Keratinocyte (primary cell): Measurements from ENCODE around the gene TTC28. TPM values are rescaled to one million over a fixed set of nuclear protein-coding genes. Genes with fewer than 3 reads are reported as not detected.

ENCODE experiments used
- DNase-seq: peaks from one replicate; pipeline ENCODE4 v3.0.0-alpha.2; 2011; ENCODE audit warnings: low read depth, missing footprints, low spot score
- FAIRE-seq: peaks from 2 replicates; lab custom pipeline; 2011; peaks lifted over from hg19 to GRCh38; lab: Jason Lieb, UNC
- H2AFZ ChIP-seq: 2 replicates; pipeline ENCODE4 v1.6.0; 2012; ENCODE audit warnings: low read length, control low read depth, inconsistent platforms; ENCODE audit not compliant: control insufficient read depth
- H3K27ac ChIP-seq: 2 replicates; pipeline ENCODE4 v1.5.1; 2011; ENCODE audit warnings: low read length; ENCODE audit not compliant: control insufficient read depth, insufficient read depth
- H3K27me3 ChIP-seq: 3 replicates; pipeline ENCODE4 v1.6.0; 2011; ENCODE audit warnings: low read length; ENCODE audit not compliant: control insufficient read depth, insufficient read depth; ENCODE audit errors: extremely low read depth
- H3K36me3 ChIP-seq, 2 experiments: 2 replicates in 1 of 2; 3 replicates in 1 of 2; pipeline ENCODE4 v1.5.1; 2011; ENCODE audit warnings: low read length in 2 of 2, mild to moderate bottlenecking in 1 of 2; ENCODE audit not compliant: control insufficient read depth in 2 of 2, insufficient read depth in 2 of 2; ENCODE audit errors: extremely low read depth in 1 of 2
- H3K4me1 ChIP-seq: 3 replicates; pipeline ENCODE4 v1.5.1; 2011; ENCODE audit warnings: low read length; ENCODE audit not compliant: control insufficient read depth, insufficient read depth; ENCODE audit errors: extremely low read depth
- H3K4me2 ChIP-seq: 3 replicates; pipeline ENCODE4 v1.6.0; 2011; ENCODE audit warnings: low read depth, low read length; ENCODE audit not compliant: control insufficient read depth, insufficient read depth; ENCODE audit errors: extremely low read depth
- H3K4me3 ChIP-seq, 3 experiments: fragments of 200-600 bp in 1 of 3; sonication (generic) in 1 of 3; 2 replicates in 2 of 3; 3 replicates in 1 of 3; pipeline ENCODE4 v1.5.1; 2011 to 2016; ENCODE audit warnings: low read length in 3 of 3, mild to moderate bottlenecking in 3 of 3, control low read depth in 2 of 3, inconsistent platforms in 1 of 3, low read depth in 1 of 3, mixed read lengths in 1 of 3, mixed run types in 1 of 3, moderate library complexity in 1 of 3; ENCODE audit not compliant: control insufficient read depth in 2 of 3, insufficient read depth in 2 of 3; ENCODE audit errors: extremely low read depth in 1 of 3
- H3K79me2 ChIP-seq: 2 replicates; pipeline ENCODE4 v1.6.0; 2012; ENCODE audit warnings: low read length; ENCODE audit not compliant: control insufficient read depth, insufficient read depth
- H3K9ac ChIP-seq: 3 replicates; pipeline ENCODE4 v1.6.0; 2011; ENCODE audit warnings: low read length; ENCODE audit not compliant: control insufficient read depth, insufficient read depth; ENCODE audit errors: extremely low read depth
- H3K9me1 ChIP-seq: 3 replicates; pipeline ENCODE4 v1.6.0; 2011; ENCODE audit warnings: low read length; ENCODE audit not compliant: control insufficient read depth, insufficient read depth; ENCODE audit errors: extremely low read depth
- H3K9me3 ChIP-seq: 2 replicates; pipeline ENCODE4 v1.5.1; 2012; ENCODE audit warnings: low read depth, low read length; ENCODE audit not compliant: control insufficient read depth
- H4K20me1 ChIP-seq: 3 replicates; pipeline ENCODE4 v1.6.0; 2011; ENCODE audit warnings: low read length; ENCODE audit not compliant: control insufficient read depth, insufficient read depth; ENCODE audit errors: extremely low read depth
- EZH2 ChIP-seq: IDR thresholded peaks from one replicate; pipeline ENCODE4 v1.6.1; 2012; ENCODE audit warnings: inconsistent platforms, mild to moderate bottlenecking, low read length, moderate library complexity
- dilution Hi-C: fragments of 300-500 bp; cut with MboI; formaldehyde crosslinking; loops from one replicate; pipeline ENCODE4 v1.7.0; 2020; ENCODE audit warnings: low sequenced_read_pairs; ENCODE audit not compliant: extremely low pct_ligation_motif_present
- polyA plus RNA-seq, 5 experiments: library from polyadenylated mRNA; depleted of rRNA in 3 of 5; stranded (reverse) in 3 of 5; stranded (forward) in 1 of 5; unstranded in 1 of 5; fragments of >200 nt; gene quantifications; 1 replicate in 1 of 5; 2 replicates in 3 of 5; 3 replicates in 1 of 5; pipeline versions ENCODE4 v1.2.1 to v1.2.3, GENCODE V29; 2011 to 2012; ENCODE audit warnings: missing spikeins in 2 of 5, low read depth in 1 of 5, low replicate concordance in 1 of 5
- TF ChIP-seq, protein P1 (sequence below), 3 experiments: IDR thresholded peaks in 1 of 3; conservative IDR thresholded peaks in 1 of 3; optimal IDR thresholded peaks in 1 of 3; 2 replicates in 2 of 3; 3 replicates in 1 of 3; pipeline versions ENCODE3 to v1.5.1; 2011; ENCODE audit warnings: low read length in 3 of 3, mild to moderate bottlenecking in 3 of 3, moderate library complexity in 2 of 3, control low read depth in 1 of 3, inconsistent platforms in 1 of 3; ENCODE audit not compliant: insufficient read depth in 2 of 3; ENCODE audit errors: extremely low read depth in 1 of 3

TTC28 gene
- polyA plus RNA-seq, 1 donor (not counting 4 experiments of a cell fraction or from before 2014, with no cell fraction given), result 0.66 TPM

DNA sequence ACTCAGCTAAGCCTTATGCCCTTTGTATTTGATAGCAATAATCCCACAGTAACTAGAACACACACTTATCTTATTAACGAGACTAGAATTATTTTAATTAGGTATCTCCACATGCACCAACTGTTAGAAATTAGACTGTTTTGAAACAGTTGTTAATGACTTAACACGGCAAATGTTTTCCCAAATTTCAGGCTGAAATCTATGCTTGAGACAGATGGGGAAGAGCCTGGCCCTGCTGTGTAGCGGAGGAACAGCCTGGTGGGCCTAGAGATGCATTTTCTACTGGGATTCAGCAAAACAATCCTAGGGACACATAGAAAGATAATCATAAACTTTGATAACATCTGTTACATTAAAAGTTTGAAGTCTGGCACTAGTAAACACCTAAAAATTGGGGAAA is 273.4 kb downstream of the TTC28 start:
- Histone ChIP-seq H3K4me2 (no peak overlapping the region), H3K9me1 (no peaks in the 10 kb centered on the region), H3K9me3 (no peaks in the 10 kb centered on the region), H3K27ac (no peak overlapping the region), H3K79me2 (no peaks in the 10 kb centered on the region), H3K4me1 (no peaks in the 10 kb centered on the region), H2AFZ (no peak overlapping the region), H3K27me3 (no peaks in the 10 kb centered on the region), H3K36me3 (no peaks in the 10 kb centered on the region), H4K20me1 (no peaks in the 10 kb centered on the region), H3K4me3 (no peak overlapping the region), H3K9ac (no peak overlapping the region)
- DNase-seq, result no peak
- dilution Hi-C loops, result no loop called here
- no peak for TF ChIP-seq EZH2
- no peak for FAIRE-seq

DNA sequence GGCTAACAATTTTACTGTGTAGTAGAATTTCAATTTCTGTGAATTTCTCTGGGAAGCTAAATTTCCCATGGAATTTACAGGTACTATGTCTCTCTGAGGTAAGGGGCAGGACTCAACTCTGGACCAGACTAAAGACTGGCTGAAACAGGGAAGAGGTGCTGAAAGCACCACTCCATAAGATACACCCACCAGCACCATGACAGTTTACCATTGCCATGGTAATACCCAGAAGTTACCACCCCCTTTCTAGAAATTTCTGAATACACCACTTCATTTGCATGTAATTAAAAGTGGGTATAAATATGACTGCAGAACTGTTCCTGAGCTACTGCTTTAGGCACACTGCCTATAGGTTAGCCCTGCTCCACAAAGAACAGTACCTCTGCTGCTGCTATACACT is 274.1 kb downstream of the TTC28 start:
- no peaks in the 10 kb centered on the region for H3K79me2 ChIP-seq
- H3K27ac ChIP-seq, result no peak overlapping the region
- no peak overlapping the region for H2AFZ ChIP-seq
- DNase-seq, result no peak
- H4K20me1 ChIP-seq, result no peaks in the 10 kb centered on the region
- no peaks in the 10 kb centered on the region for H3K27me3 ChIP-seq
- no peaks in the 10 kb centered on the region for H3K9me3 ChIP-seq
- no peak overlapping the region for H3K4me3 ChIP-seq
- H3K4me2 ChIP-seq, result no peak overlapping the region
- no peaks in the 10 kb centered on the region for H3K36me3 ChIP-seq
- H3K4me1 ChIP-seq, result no peaks in the 10 kb centered on the region
- dilution Hi-C loops, result no loop called here
- TF ChIP-seq EZH2, result no peak
- TF ChIP-seq, protein P1, sequence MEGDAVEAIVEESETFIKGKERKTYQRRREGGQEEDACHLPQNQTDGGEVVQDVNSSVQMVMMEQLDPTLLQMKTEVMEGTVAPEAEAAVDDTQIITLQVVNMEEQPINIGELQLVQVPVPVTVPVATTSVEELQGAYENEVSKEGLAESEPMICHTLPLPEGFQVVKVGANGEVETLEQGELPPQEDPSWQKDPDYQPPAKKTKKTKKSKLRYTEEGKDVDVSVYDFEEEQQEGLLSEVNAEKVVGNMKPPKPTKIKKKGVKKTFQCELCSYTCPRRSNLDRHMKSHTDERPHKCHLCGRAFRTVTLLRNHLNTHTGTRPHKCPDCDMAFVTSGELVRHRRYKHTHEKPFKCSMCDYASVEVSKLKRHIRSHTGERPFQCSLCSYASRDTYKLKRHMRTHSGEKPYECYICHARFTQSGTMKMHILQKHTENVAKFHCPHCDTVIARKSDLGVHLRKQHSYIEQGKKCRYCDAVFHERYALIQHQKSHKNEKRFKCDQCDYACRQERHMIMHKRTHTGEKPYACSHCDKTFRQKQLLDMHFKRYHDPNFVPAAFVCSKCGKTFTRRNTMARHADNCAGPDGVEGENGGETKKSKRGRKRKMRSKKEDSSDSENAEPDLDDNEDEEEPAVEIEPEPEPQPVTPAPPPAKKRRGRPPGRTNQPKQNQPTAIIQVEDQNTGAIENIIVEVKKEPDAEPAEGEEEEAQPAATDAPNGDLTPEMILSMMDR (optimal IDR thresholded peaks at IDR 0.05 in 1 of 3, IDR thresholded peaks at IDR 0.05 in 1 of 3, conservative IDR thresholded peaks at IDR 0.05 in 1 of 3; ENCODE audit: extremely low read depth in 1 of 3, insufficient read depth in 2 of 3, low read length in 3 of 3), result no peak
- FAIRE-seq, result no peak
- H3K9ac ChIP-seq, result no peak overlapping the region
- H3K9me1 ChIP-seq, result no peaks in the 10 kb centered on the region

DNA sequence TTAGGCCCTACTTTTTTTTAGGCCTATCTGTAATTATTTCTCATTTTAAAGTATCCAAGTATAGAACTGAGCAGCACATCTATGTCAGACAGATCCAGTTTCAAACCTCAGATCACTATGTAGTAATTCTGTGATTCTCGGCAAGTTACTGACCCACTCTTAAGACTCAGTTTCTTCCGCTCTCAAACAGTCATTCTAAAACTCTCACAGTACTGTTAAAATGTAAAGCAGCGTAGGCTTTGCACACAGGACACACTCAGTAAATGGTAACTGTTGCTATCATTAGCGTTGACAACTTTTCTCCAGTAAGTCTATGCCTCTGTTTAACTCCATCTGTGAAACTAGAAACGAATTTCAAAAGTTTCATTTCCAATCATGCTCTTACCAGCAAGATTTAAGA is 277.1 kb downstream of the TTC28 start:
- Histone ChIP-seq H3K27me3 (no peaks in the 10 kb centered on the region), H4K20me1 (no peaks in the 10 kb centered on the region), H2AFZ (no peak overlapping the region), H3K27ac (no peak overlapping the region), H3K9me1 (no peaks in the 10 kb centered on the region), H3K4me3 (no peak overlapping the region), H3K4me1 (no peaks in the 10 kb centered on the region), H3K36me3 (no peaks in the 10 kb centered on the region), H3K9ac (no peak overlapping the region), H3K79me2 (no peaks in the 10 kb centered on the region), H3K9me3 (no peaks in the 10 kb centered on the region), H3K4me2 (no peak overlapping the region)
- no peak for FAIRE-seq
- no peak for TF ChIP-seq EZH2
- TF ChIP-seq, protein P1 (optimal IDR thresholded peaks at IDR 0.05 in 1 of 3, IDR thresholded peaks at IDR 0.05 in 1 of 3, conservative IDR thresholded peaks at IDR 0.05 in 1 of 3; ENCODE audit: extremely low read depth in 1 of 3, insufficient read depth in 2 of 3, low read length in 3 of 3), result no peak
- dilution Hi-C loops, result no loop called here
- no peak for DNase-seq
